ENCODE results near the gene LRRIQ1.

Gene LRRIQ1

GRCh38 chr12:85280165-85280983 lies 244.2 kb downstream of the LRRIQ1 start, which contains the start of gene ALX1:
Gene ALX1 (plus strand): TSS chr12:85280220. CDS start chr12:85280262, 42 bp downstream.
- DNase-seq (ENCODE audit: low read depth in 2 of 3, low spot score in 2 of 3), result no peak

GRCh38 chr12:85280984-85281630 lies 245.0 kb downstream of the LRRIQ1 start:
- DNase-seq (ENCODE audit: low read depth in 2 of 3, low spot score in 2 of 3), result no peak

GRCh38 chr12:85281636-85282312 lies 245.6 kb downstream of the LRRIQ1 start:
- no peak for DNase-seq (ENCODE audit: low read depth in 2 of 3, low spot score in 2 of 3)

- no peak for DNase-seq (ENCODE audit: low read depth in 2 of 3, low spot score in 2 of 3)
Observed at GRCh38 chr12:85283560-85283959, 247.4 kb downstream of the LRRIQ1 start.

All from activated CD8-positive, alpha-beta memory T cell treated with anti-CD3 and anti-CD28 coated beads for 48 hours (primary cell).